HL-60 (cell line): ENCODE results near the gene CEP63.
"Not testable (repeated sequence)": the region's sequence is repeated elsewhere in the genome, so short reads cannot be mapped to it uniquely, and the experiment has no call there.

Source experiments
- DNase-seq, 2 experiments: peaks; one replicate each; pipeline ENCODE4 v3.0.0-alpha.2; 2010 to 2020; ENCODE audit warnings: low read depth in 1 of 2, low spot score in 1 of 2
- H3K27ac ChIP-seq: fragments of 250-450 bp; sonication (Bioruptor Pico); replicated peaks from 2 replicates; pipeline ENCODE4 v1.5.1; 2020; ENCODE audit warnings: mild to moderate bottlenecking, moderate library complexity
- H3K27me3 ChIP-seq: fragments of 250-450 bp; sonication (Bioruptor Pico); 2 replicates; pipeline ENCODE4 v1.5.1; 2021; ENCODE audit warnings: mild to moderate bottlenecking, moderate library complexity; ENCODE audit not compliant: insufficient read depth, poor library complexity, severe bottlenecking
- H3K4me3 ChIP-seq: replicated peaks from 2 replicates; pipeline ENCODE4 v1.5.1; 2011; ENCODE audit warnings: mild to moderate bottlenecking, control low read depth, low read length; ENCODE audit not compliant: insufficient read depth
- GABPA ChIP-seq: IDR thresholded peaks from 2 replicates; pipeline ENCODE4 v1.6.1; 2012; ENCODE audit warnings: low read depth
- POLR2AphosphoS5 ChIP-seq: IDR thresholded peaks from 2 replicates; pipeline ENCODE4 v1.6.1; 2012; ENCODE audit warnings: low read depth
- SPI1 ChIP-seq: IDR thresholded peaks from 2 replicates; pipeline ENCODE4 v1.6.1; 2012; ENCODE audit warnings: low read depth, mild to moderate bottlenecking, borderline replicate concordance
- TF ChIP-seq, protein P1 (sequence below): IDR thresholded peaks from one replicate; pipeline ENCODE4 v1.5.1; 2011; ENCODE audit warnings: low read length, control low read depth, inconsistent platforms; ENCODE audit not compliant: insufficient read depth
- TF ChIP-seq, protein P2 (sequence below): IDR thresholded peaks from 2 replicates; pipeline ENCODE4 v1.6.1; 2012; ENCODE audit warnings: low read depth; ENCODE audit not compliant: insufficient replicate concordance

CEP63 gene

DNA sequence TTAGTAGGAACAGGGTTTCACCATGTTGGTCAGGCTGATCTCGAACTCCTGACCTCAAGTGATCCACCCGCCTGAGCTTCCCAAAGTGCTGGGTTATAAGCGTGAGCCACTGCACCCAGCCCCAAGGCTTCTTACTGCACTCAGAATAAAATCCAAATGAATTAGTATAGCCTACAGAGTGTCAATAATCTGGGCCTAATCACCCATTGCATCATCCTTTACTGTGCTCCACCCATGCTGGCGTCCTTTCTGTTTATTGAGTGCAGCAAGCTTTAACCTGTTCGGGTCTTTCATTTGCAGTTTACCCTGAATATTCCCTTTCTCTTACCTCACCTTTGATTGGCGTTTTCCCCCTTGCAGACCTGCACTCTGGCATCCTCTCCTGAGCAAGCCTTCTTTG, 77.7 kb downstream of the CEP63 start:
- no peak overlapping the region for H3K4me3 ChIP-seq
- no peak for TF ChIP-seq SPI1
- TF ChIP-seq, protein P1, sequence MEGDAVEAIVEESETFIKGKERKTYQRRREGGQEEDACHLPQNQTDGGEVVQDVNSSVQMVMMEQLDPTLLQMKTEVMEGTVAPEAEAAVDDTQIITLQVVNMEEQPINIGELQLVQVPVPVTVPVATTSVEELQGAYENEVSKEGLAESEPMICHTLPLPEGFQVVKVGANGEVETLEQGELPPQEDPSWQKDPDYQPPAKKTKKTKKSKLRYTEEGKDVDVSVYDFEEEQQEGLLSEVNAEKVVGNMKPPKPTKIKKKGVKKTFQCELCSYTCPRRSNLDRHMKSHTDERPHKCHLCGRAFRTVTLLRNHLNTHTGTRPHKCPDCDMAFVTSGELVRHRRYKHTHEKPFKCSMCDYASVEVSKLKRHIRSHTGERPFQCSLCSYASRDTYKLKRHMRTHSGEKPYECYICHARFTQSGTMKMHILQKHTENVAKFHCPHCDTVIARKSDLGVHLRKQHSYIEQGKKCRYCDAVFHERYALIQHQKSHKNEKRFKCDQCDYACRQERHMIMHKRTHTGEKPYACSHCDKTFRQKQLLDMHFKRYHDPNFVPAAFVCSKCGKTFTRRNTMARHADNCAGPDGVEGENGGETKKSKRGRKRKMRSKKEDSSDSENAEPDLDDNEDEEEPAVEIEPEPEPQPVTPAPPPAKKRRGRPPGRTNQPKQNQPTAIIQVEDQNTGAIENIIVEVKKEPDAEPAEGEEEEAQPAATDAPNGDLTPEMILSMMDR: no peak
- no peak for TF ChIP-seq GABPA
- TF ChIP-seq, protein P2, sequence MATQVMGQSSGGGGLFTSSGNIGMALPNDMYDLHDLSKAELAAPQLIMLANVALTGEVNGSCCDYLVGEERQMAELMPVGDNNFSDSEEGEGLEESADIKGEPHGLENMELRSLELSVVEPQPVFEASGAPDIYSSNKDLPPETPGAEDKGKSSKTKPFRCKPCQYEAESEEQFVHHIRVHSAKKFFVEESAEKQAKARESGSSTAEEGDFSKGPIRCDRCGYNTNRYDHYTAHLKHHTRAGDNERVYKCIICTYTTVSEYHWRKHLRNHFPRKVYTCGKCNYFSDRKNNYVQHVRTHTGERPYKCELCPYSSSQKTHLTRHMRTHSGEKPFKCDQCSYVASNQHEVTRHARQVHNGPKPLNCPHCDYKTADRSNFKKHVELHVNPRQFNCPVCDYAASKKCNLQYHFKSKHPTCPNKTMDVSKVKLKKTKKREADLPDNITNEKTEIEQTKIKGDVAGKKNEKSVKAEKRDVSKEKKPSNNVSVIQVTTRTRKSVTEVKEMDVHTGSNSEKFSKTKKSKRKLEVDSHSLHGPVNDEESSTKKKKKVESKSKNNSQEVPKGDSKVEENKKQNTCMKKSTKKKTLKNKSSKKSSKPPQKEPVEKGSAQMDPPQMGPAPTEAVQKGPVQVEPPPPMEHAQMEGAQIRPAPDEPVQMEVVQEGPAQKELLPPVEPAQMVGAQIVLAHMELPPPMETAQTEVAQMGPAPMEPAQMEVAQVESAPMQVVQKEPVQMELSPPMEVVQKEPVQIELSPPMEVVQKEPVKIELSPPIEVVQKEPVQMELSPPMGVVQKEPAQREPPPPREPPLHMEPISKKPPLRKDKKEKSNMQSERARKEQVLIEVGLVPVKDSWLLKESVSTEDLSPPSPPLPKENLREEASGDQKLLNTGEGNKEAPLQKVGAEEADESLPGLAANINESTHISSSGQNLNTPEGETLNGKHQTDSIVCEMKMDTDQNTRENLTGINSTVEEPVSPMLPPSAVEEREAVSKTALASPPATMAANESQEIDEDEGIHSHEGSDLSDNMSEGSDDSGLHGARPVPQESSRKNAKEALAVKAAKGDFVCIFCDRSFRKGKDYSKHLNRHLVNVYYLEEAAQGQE: no peak
- TF ChIP-seq POLR2AphosphoS5: no peak
- no peaks in the 10 kb centered on the region for H3K27me3 ChIP-seq
- H3K27ac ChIP-seq: no peak overlapping the region
- no peak for DNase-seq

DNA sequence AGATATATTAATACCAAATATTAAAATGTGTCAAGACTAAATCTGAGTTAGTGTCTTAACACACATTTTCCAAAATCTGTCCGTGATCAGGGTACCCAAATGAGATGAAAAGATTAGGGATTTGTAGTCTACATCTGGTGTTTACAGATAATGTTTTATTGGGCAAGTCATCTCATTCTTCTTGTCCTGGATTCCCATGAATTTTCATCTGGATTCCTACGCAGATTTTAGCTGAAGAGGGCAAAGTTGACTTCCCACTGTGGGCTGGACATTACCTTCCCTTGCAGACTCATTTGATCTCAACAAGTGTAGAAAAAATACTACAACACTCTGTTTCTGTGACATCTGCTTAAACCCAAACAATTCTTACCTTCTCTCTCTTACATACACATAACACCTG, 79.1 kb downstream of the CEP63 start:
- DNase-seq: no peak
- H3K4me3 ChIP-seq: no peak overlapping the region
- H3K27ac ChIP-seq: no peak overlapping the region
- H3K27me3 ChIP-seq: no peaks in the 10 kb centered on the region
- TF ChIP-seq SPI1 (no peak), POLR2AphosphoS5 (no peak), GABPA (no peak)
- TF ChIP-seq, protein P1: no peak
- TF ChIP-seq, protein P2: no peak

DNA sequence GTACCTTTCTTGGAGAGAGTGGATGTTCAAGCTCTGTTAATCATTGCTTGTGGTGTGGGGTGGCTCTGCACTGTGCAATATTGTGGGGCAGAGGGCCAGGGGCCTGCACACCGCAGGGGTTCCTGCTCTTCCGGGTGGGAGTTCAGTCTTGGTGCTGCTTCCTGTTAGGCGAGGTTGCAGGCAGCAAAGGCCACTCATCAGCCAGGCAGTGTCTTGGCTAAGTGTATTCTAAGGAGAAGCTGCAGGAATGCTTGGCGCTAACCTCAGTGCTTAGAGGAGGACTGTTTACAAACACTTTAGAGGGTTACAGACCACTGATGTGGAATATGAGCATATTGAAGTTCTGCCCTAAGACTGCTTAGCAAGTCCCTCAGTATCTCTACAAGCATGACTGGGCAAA, 81.7 kb downstream of the CEP63 start:
- no peak overlapping the region for H3K4me3 ChIP-seq
- peak; percentile 45 to 53 for DNase-seq
- no peaks in the 10 kb centered on the region for H3K27me3 ChIP-seq
- TF ChIP-seq GABPA (peak; percentile 76), POLR2AphosphoS5 (peak; percentile 62; the same call in 1 of the 2 replicates)
- TF ChIP-seq, protein P1: no peak
- H3K27ac ChIP-seq: no peak overlapping the region

DNA sequence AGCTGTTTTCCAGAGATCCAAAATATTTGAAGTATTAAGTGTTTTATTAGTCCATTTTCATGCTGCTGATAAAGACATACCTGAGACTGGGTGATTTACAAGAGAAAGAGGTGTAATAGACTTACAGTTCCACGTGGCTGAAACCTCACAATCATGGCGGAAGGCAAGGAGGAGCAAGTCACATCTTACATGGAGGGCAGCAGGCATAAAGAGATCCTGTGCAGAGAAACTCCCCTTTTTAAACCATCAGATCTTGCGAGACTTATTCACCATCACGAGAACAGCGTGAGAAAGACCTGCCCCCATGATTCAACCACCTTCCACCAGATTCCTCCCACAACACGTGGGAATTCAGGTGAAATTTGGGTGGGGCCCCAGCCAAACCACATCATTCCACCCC, 82.9 kb downstream of the CEP63 start:
- no peak for DNase-seq
- Histone ChIP-seq H3K27ac (no peak overlapping the region), H3K4me3 (no peak overlapping the region), H3K27me3 (no peaks in the 10 kb centered on the region)
- TF ChIP-seq, protein P1: no peak
- TF ChIP-seq, protein P2: no peak
- no peak for TF ChIP-seq SPI1
- no peak for TF ChIP-seq GABPA

DNA sequence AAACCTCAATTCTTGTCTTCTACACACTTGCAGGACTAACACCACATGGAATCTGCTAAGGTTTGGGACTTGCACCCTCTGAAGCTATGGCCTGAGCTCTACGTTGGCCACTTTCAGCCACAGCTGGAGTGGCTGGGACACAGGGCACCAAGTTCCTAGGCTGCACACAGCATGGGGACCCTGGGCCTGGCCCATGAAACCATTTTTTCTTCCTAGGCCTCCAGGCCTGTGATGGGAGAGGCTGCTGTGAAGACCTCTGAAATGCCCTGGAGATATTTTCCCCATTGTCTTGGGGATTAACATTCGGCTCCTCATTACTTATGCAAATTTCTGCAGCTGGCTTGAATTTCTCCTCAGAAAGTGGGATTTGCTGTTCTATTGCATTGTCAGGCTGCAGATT, 84.0 kb downstream of the CEP63 start:
- H3K27ac ChIP-seq, H3K4me3 ChIP-seq, H3K27me3 ChIP-seq, DNase-seq: not testable (repeated sequence)
